H9 (cell line): ENCODE measurements around the gene RSPH9. TPM values are rescaled to one million over a fixed set of nuclear protein-coding genes. Genes with fewer than 3 reads are reported as not detected.

Experiments used
- DNase-seq: peaks from one replicate; pipeline ENCODE4 v3.0.0-alpha.2; 2017
- H2AFZ ChIP-seq: one replicate; pipeline ENCODE4 v1.6.1; 2013; ENCODE audit warnings: mild to moderate bottlenecking, low read length, control low read depth, moderate library complexity
- H2AK5ac ChIP-seq: 2 replicates; pipeline ENCODE4 v1.6.1; 2013; ENCODE audit warnings: low read length, control low read depth, mixed read lengths; ENCODE audit not compliant: insufficient read length
- H2BK120ac ChIP-seq: one replicate; pipeline ENCODE4 v1.6.1; 2013; ENCODE audit warnings: low read depth, mild to moderate bottlenecking, low read length, control low read depth, inconsistent platforms; ENCODE audit not compliant: poor library complexity, severe bottlenecking
- H2BK12ac ChIP-seq: 2 replicates; pipeline ENCODE4 v1.6.1; 2013; ENCODE audit warnings: low read length, control low read depth, mixed read lengths, low read depth; ENCODE audit not compliant: insufficient read length
- H2BK15ac ChIP-seq: 2 replicates; pipeline ENCODE4 v1.6.1; 2013; ENCODE audit warnings: low read depth, low read length, control low read depth
- H2BK20ac ChIP-seq: one replicate; pipeline ENCODE4 v1.6.1; 2013; ENCODE audit warnings: low read depth, mild to moderate bottlenecking, low read length, control low read depth, inconsistent platforms; ENCODE audit not compliant: poor library complexity, severe bottlenecking
- H2BK5ac ChIP-seq: 2 replicates; pipeline ENCODE4 v1.6.1; 2013; ENCODE audit warnings: low read length, control low read depth, mixed read lengths; ENCODE audit not compliant: insufficient read length
- H3K14ac ChIP-seq: 2 replicates; pipeline ENCODE4 v1.6.1; 2013; ENCODE audit warnings: low read length, control low read depth; ENCODE audit not compliant: insufficient read depth
- H3K18ac ChIP-seq: 2 replicates; pipeline ENCODE4 v1.6.1; 2013; ENCODE audit warnings: low read depth, mild to moderate bottlenecking, mixed read lengths, low read length, control low read depth; ENCODE audit not compliant: insufficient read length
- H3K23ac ChIP-seq: 2 replicates; pipeline ENCODE4 v1.6.1; 2013; ENCODE audit warnings: low read length, control low read depth, mixed read lengths, low read depth; ENCODE audit not compliant: insufficient read length
- H3K23me2 ChIP-seq: 2 replicates; pipeline ENCODE4 v1.6.1; 2013; ENCODE audit warnings: low read depth, mild to moderate bottlenecking, mixed read lengths, low read length, control low read depth; ENCODE audit not compliant: insufficient read length, poor library complexity, severe bottlenecking
- H3K27ac ChIP-seq: 2 replicates; pipeline ENCODE4 v1.5.1; 2013; ENCODE audit warnings: low read length, control low read depth, mixed read lengths, low read depth; ENCODE audit not compliant: insufficient read length
- H3K27me3 ChIP-seq: 2 replicates; pipeline ENCODE4 v1.6.1; 2013; ENCODE audit warnings: low read length, control low read depth, inconsistent platforms; ENCODE audit not compliant: insufficient read depth
- H3K4ac ChIP-seq: 2 replicates; pipeline ENCODE4 v1.6.1; 2013; ENCODE audit warnings: low read depth, mild to moderate bottlenecking, control low read depth, inconsistent platforms, low read length, moderate library complexity
- H3K4me1 ChIP-seq: 2 replicates; pipeline ENCODE4 v1.6.1; 2013; ENCODE audit warnings: low read length, control low read depth, inconsistent platforms; ENCODE audit not compliant: insufficient read depth
- H3K4me2 ChIP-seq: 2 replicates; pipeline ENCODE4 v1.6.1; 2013; ENCODE audit warnings: low read length, control low read depth, mixed read lengths; ENCODE audit not compliant: insufficient read length, insufficient read depth
- H3K56ac ChIP-seq: 2 replicates; pipeline ENCODE4 v1.6.1; 2013; ENCODE audit warnings: low read depth, mild to moderate bottlenecking, mixed read lengths, low read length, control low read depth; ENCODE audit not compliant: insufficient read length
- H3K79me1 ChIP-seq: 2 replicates; pipeline ENCODE4 v1.6.1; 2013; ENCODE audit warnings: low read depth, mild to moderate bottlenecking, moderate library complexity, low read length, control low read depth, inconsistent platforms; ENCODE audit not compliant: insufficient read depth, poor library complexity, severe bottlenecking
- H3K79me2 ChIP-seq: 2 replicates; pipeline ENCODE4 v1.6.1; 2013; ENCODE audit warnings: low read length, control low read depth, inconsistent platforms; ENCODE audit not compliant: insufficient read depth
- H3K9ac ChIP-seq: 2 replicates; pipeline ENCODE4 v1.6.1; 2013; ENCODE audit warnings: low read length, control low read depth, mixed read lengths; ENCODE audit not compliant: insufficient read length; ENCODE audit errors: extremely low read depth
- H3K9me3 ChIP-seq: one replicate; pipeline ENCODE4 v1.6.1; 2013; ENCODE audit warnings: low read depth, low read length, inconsistent platforms; ENCODE audit not compliant: control insufficient read depth
- H3T11ph ChIP-seq: one replicate; pipeline ENCODE4 v1.6.1; 2013; ENCODE audit warnings: mild to moderate bottlenecking, low read length, control low read depth, inconsistent platforms
- H4K20me1 ChIP-seq: one replicate; pipeline ENCODE4 v1.6.1; 2013; ENCODE audit not compliant: control insufficient read depth, insufficient read length, insufficient read depth
- H4K5ac ChIP-seq: 2 replicates; pipeline ENCODE4 v1.6.1; 2013; ENCODE audit warnings: low read depth, mild to moderate bottlenecking, mixed read lengths, low read length, control low read depth; ENCODE audit not compliant: insufficient read length
- H4K8ac ChIP-seq: replicated peaks from 2 replicates; pipeline ENCODE4 v1.6.1; 2013; ENCODE audit warnings: low read length, control low read depth, mixed read lengths, low read depth; ENCODE audit not compliant: insufficient read length
- H4K91ac ChIP-seq: 2 replicates; pipeline ENCODE4 v1.6.1; 2013; ENCODE audit warnings: low read depth, mild to moderate bottlenecking, moderate library complexity, mixed read lengths, low read length, control low read depth; ENCODE audit not compliant: insufficient read length
- H3K27ac Mint-ChIP-seq, 3 experiments: 2 replicates in 2 of 3; 3 replicates in 1 of 3; pipeline ENCODE4 v1.8.0; 2020 to 2021; ENCODE audit warnings: mixed read lengths in 3 of 3, mild to moderate bottlenecking in 1 of 3, moderate library complexity in 1 of 3
- H3K27me3 Mint-ChIP-seq: 2 replicates; pipeline ENCODE4 v1.8.0; 2021; ENCODE audit warnings: low read depth, mild to moderate bottlenecking, moderate library complexity, mixed read lengths
- H3K36me3 Mint-ChIP-seq, 3 experiments: 2 replicates in 2 of 3; 3 replicates in 1 of 3; pipeline ENCODE4 v1.8.0; 2020 to 2021; ENCODE audit warnings: low read depth in 3 of 3, mixed read lengths in 3 of 3; ENCODE audit not compliant: insufficient read depth in 1 of 3
- H3K4me1 Mint-ChIP-seq, 2 experiments: 2 replicates each; pipeline ENCODE4 v1.8.0; 2020; ENCODE audit warnings: mixed read lengths in 2 of 2
- H3K4me3 Mint-ChIP-seq, 2 experiments: 2 replicates in 1 of 2; 3 replicates in 1 of 2; pipeline ENCODE4 v1.8.0; 2020 to 2021; ENCODE audit warnings: mild to moderate bottlenecking in 2 of 2, mixed read lengths in 2 of 2, moderate library complexity in 1 of 2
- H3K9me3 Mint-ChIP-seq, 2 experiments: 2 replicates in 1 of 2; 3 replicates in 1 of 2; pipeline ENCODE4 v1.8.0; 2020; ENCODE audit warnings: mild to moderate bottlenecking in 2 of 2, mixed read lengths in 2 of 2, moderate library complexity in 1 of 2
- CTCF ChIP-seq: fragments of 200-600 bp; sonication (generic); conservative IDR thresholded peaks from 3 replicates; pipeline ENCODE4 v1.8.0; 2021; ENCODE audit warnings: antibody characterized with exemption, mild to moderate bottlenecking
- WGBS: extraction: QIAGEN DNeasy Blood & Tissue Kit; methylation state at CpG from one replicate; pipeline ENCODE4 v1.1.7; 2013; ENCODE audit warnings: missing lambda C conversion rate, low lambda C conversion rate, mixed read lengths; ENCODE audit not compliant: insufficient read length; ENCODE audit errors: extremely low coverage; 5-methylcytosine and 5-hydroxymethylcytosine counted together
- total RNA-seq: library from RNA; stranded (reverse); gene quantifications from 2 replicates; pipeline ENCODE4 v1.2.1, GENCODE V29; 2021

RSPH9 gene
- total RNA-seq, 1 experiment from 2014 or later, result 0.39 TPM

- peak overlapping the region; percentile 89 for H2AFZ ChIP-seq
These were observed 753 bp downstream of the RSPH9 start for GRCh38 chr6:43645613-43645964.

More at GRCh38 chr6:43645613-43645964, 753 bp downstream of the RSPH9 start:
- no peak overlapping the region for H3K18ac ChIP-seq
- no peak overlapping the region for H3K14ac ChIP-seq
- H3K9ac ChIP-seq, result no peak overlapping the region
- H3K23me2 ChIP-seq, result no peaks in the 10 kb centered on the region
- H4K20me1 ChIP-seq, result no peaks in the 10 kb centered on the region
- no peak for DNase-seq
- no peak overlapping the region for H2BK12ac ChIP-seq
- peak overlapping the region; percentile 62 for H3K4me2 ChIP-seq
- no peak overlapping the region for H3K56ac ChIP-seq
- no peak overlapping the region for H4K8ac ChIP-seq
- no peak overlapping the region for H3T11ph ChIP-seq
- no peaks in the 10 kb centered on the region for H3K9me3 ChIP-seq
- H2BK15ac ChIP-seq, result no peak overlapping the region
- Mint-ChIP-seq H3K4me3 (peak overlapping the region; percentile 75 to 83), H3K27ac (peak overlapping the region; percentile 87 to 93 (median 87); a peak in 6 of 7 replicates), H3K36me3 (peaks cover 8 to 16% (median 11%) of the 10 kb centered on the region in 3 experiments; a peak in 6 of 7 replicates), H3K9me3 (no peaks in the 10 kb centered on the region), H3K27me3 (no peaks in the 10 kb centered on the region; the same call in 1 of the 2 replicates), H3K4me1 (peaks cover 17 to 18% of the 10 kb centered on the region in 2 experiments)
- H2AK5ac ChIP-seq, result no peak overlapping the region
- H2BK20ac ChIP-seq, result no peak overlapping the region
- no peak overlapping the region for H2BK120ac ChIP-seq
- no peak for TF ChIP-seq CTCF
- H3K4ac ChIP-seq, result no peak overlapping the region
- no peak overlapping the region for H4K5ac ChIP-seq
- no peaks in the 10 kb centered on the region for H3K79me1 ChIP-seq
- H3K23ac ChIP-seq, result no peak overlapping the region
- H3K27me3 ChIP-seq, result no peaks in the 10 kb centered on the region
- no CpG with 5 or more reads among the region's 9 CpGs for WGBS
- no peak overlapping the region for H2BK5ac ChIP-seq
- H4K91ac ChIP-seq, result no peak overlapping the region
- no peaks in the 10 kb centered on the region for H3K79me2 ChIP-seq
- no peak overlapping the region for H3K27ac ChIP-seq
- no peaks in the 10 kb centered on the region for H3K4me1 ChIP-seq
